Measurements from ENCODE around the gene RAD18. TPM values are rescaled to one million over a fixed set of nuclear protein-coding genes. Genes with fewer than 3 reads are reported as not detected.
A peak's percentile ranks its signal among the peaks of the same experiment; 100 is the strongest.

The RAD18 gene
- total and polyA plus RNA-seq, 9 of the 15 experiments (the other 6 are each of a cell fraction or from before 2014, with no cell fraction given): 19.2 to 49.4 (median 34.4) TPM

DNA sequence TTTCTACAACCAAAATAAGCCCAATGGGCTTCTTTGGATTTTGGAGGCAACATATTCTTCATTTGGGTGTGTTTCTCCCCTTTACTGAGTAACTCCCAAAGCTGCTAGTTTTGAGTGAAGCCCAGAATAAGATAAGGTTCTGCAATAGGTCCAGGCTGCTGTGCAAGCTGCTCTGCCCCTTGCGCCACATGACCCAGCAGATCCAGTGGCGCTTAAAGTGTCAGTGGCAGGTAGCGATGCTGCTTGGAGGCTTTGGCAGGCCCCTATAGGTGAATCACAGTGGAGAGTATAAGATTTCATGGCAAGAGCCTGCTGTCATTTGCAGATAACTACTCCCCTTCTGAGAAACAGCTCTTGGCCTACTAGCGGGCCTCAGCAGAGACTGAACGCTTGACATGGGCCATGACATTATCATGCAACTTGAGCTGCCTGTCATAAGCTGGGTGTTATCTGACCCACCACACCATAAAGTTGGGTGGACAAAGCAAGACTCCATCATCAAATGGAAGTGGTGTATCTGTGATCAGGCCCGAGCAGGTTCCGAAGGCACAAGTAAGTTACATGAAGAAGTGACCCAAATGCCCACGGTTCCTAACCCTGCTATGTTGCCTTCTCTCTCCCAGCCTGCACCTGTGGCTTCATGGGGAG is 105.4 kb downstream of the RAD18 start (continued):
- no peak for TF ChIP-seq EZH2 (IDR thresholded peaks at IDR 0.05; ENCODE audit: borderline replicate concordance, low read depth, low read length)
- no peak for TF ChIP-seq POLR3A (IDR thresholded peaks at IDR 0.05; ENCODE audit: borderline replicate concordance, extremely low read depth, insufficient read depth, insufficient read length)
- TF ChIP-seq PCBP2 (IDR thresholded peaks at IDR 0.05; ENCODE audit: low read depth, low read length, poor library complexity, severe bottlenecking): no peak
- TF ChIP-seq ELF1 (tag; IDR thresholded peaks at IDR 0.05): no peak
- no peak for TF ChIP-seq ZFP1 (CRISPR knock-in tag; IDR thresholded peaks at IDR 0.05)
- no peak for TF ChIP-seq SIRT6 (IDR thresholded peaks at IDR 0.05; ENCODE audit: low read depth, low read length)
- TF ChIP-seq RBM25 (IDR thresholded peaks at IDR 0.05; ENCODE audit: low read depth, low read length, severe bottlenecking): no peak
- TF ChIP-seq KDM5B (IDR thresholded peaks at IDR 0.05; ENCODE audit: insufficient replicate concordance, low read depth, low read length): no peak
- no peak for TF ChIP-seq CHD1 (IDR thresholded peaks at IDR 0.05; ENCODE audit: low read length)
- TF ChIP-seq, protein P1, sequence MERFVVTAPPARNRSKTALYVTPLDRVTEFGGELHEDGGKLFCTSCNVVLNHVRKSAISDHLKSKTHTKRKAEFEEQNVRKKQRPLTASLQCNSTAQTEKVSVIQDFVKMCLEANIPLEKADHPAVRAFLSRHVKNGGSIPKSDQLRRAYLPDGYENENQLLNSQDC (CRISPR knock-in tag; IDR thresholded peaks at IDR 0.05): no peak
- 0 out of 2 replicates have a peak, but pooled peaks have one; percentile 33 for TF ChIP-seq MAFG (tag; conservative IDR thresholded peaks at IDR 0.05)
- TF ChIP-seq, protein P2, sequence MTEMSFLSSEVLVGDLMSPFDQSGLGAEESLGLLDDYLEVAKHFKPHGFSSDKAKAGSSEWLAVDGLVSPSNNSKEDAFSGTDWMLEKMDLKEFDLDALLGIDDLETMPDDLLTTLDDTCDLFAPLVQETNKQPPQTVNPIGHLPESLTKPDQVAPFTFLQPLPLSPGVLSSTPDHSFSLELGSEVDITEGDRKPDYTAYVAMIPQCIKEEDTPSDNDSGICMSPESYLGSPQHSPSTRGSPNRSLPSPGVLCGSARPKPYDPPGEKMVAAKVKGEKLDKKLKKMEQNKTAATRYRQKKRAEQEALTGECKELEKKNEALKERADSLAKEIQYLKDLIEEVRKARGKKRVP (CRISPR knock-in tag; IDR thresholded peaks at IDR 0.05): no peak
- TF ChIP-seq EP300 (IDR thresholded peaks at IDR 0.05; ENCODE audit: low read length): peak; percentile 78; the same call in 1 of the 2 replicates
- TF ChIP-seq NCOA2 (IDR thresholded peaks at IDR 0.05; ENCODE audit: partially characterized antibody in 2 of 2): no peak
- TF ChIP-seq MYC (IDR thresholded peaks at IDR 0.05; ENCODE audit: low read depth, low read length): no peak
- no peak for TF ChIP-seq MYC (CRISPR knock-in tag; IDR thresholded peaks at IDR 0.05; ENCODE audit: borderline replicate concordance, low read depth)
- TF ChIP-seq, protein P3, sequence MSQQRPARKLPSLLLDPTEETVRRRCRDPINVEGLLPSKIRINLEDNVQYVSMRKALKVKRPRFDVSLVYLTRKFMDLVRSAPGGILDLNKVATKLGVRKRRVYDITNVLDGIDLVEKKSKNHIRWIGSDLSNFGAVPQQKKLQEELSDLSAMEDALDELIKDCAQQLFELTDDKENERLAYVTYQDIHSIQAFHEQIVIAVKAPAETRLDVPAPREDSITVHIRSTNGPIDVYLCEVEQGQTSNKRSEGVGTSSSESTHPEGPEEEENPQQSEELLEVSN (IDR thresholded peaks at IDR 0.05; ENCODE audit: borderline replicate concordance in 1 of 2, extremely low read depth in 1 of 2, insufficient read depth in 1 of 2, insufficient read length in 1 of 2, low read depth in 1 of 2, low read length in 1 of 2, poor library complexity in 1 of 2, severe bottlenecking in 1 of 2): peak in 1 of 2 experiments; percentile 7
- no peak for TF ChIP-seq TAF15 (IDR thresholded peaks at IDR 0.05; ENCODE audit: low read depth, low read length)
- TF ChIP-seq ETV1 (tag; conservative IDR thresholded peaks at IDR 0.05; ENCODE audit: low read depth): 0 out of 2 replicates have a peak, but pooled peaks have one; percentile 27
- peak; percentile 100 for TF ChIP-seq KDM1A (IDR thresholded peaks at IDR 0.05)
- no peak for TF ChIP-seq SAFB (IDR thresholded peaks at IDR 0.05; ENCODE audit: borderline replicate concordance, low read depth, low read length)
- TF ChIP-seq, protein P4, sequence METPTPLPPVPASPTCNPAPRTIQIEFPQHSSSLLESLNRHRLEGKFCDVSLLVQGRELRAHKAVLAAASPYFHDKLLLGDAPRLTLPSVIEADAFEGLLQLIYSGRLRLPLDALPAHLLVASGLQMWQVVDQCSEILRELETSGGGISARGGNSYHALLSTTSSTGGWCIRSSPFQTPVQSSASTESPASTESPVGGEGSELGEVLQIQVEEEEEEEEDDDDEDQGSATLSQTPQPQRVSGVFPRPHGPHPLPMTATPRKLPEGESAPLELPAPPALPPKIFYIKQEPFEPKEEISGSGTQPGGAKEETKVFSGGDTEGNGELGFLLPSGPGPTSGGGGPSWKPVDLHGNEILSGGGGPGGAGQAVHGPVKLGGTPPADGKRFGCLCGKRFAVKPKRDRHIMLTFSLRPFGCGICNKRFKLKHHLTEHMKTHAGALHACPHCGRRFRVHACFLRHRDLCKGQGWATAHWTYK (CRISPR knock-in tag; IDR thresholded peaks at IDR 0.05): no peak
- no peak for TF ChIP-seq COPS2 (conservative IDR thresholded peaks at IDR 0.05)
